ENCODE measurements around the gene TBC1D9B.

Gene TBC1D9B

GRCh38 chr5:179907556-179908324 lies at the start of gene TBC1D9B:
Gene TBC1D9B, minus strand, starts transcription at chr5:179907897. Its CDS starts 76 bp downstream, at chr5:179907821.
- peak; percentile 71 for DNase-seq (ENCODE audit: low spot score)

DNA sequence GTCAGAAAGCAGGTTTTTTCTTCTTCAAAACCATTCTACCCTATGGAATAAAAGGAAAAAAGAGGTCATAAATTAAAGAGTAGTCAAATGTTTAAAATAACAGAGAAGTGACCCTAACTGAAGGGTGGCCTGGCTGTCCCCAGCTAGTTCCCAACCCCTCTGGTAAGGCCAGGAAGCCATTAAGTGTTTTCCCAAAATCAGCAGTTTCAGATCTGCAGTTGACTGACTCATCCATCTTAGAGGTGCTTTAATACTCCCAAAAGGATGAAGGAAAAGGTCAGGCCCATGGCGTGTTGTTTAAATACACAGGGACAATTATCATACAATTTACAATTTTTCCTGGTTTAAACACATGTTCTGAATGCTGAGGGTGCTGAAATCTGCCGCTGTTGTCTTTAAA lies 47.9 kb upstream of the TBC1D9B start:
- no peak for DNase-seq (ENCODE audit: low spot score)

DNA sequence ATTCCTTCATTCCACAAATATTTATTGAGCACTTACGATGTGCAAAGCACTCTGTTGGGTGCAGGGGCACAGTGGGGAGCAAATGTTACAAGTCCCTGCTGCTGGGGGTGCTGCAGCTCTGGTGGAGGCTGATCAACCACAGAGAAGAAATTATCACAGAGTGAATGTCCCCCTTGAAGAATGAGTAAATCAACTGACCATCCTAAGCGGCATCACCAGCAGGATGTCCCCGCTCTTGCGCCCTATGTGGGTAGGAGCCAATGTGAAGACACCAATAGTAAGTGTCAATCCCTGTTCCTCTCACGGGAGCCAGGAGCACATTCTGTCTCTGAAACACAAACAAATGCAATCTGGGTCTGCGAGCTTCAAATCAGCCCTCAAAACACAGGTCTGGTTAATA lies 47.4 kb upstream of the TBC1D9B start:
- DNase-seq (ENCODE audit: low spot score): no peak

GRCh38 chr5:179954434-179954833 lies 46.7 kb upstream of the TBC1D9B start:
- no peak for DNase-seq (ENCODE audit: low spot score)

DNA sequence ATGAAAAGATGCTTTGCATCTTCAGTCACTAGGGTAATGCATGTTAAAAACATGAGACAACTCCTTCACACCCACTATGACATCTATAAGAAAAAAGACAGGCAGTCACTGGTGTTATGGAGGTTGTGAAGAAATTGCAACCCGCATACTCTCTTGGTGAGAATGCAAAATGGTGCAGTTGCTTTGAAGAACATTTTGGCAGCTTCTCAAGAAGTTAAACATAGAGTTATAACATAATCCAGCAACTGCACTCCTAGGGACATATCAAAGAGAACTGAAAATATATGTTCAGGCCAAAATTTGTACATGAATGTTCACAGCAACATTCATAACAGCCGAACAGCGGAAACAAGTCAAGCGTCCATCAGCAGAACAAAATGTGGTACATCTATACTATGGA lies 46.3 kb upstream of the TBC1D9B start:
- no peak for DNase-seq (ENCODE audit: low spot score)

- DNase-seq (ENCODE audit: low spot score): no peak
Measured at GRCh38 chr5:179936976-179937681, 29.4 kb upstream of the TBC1D9B start.

DNA sequence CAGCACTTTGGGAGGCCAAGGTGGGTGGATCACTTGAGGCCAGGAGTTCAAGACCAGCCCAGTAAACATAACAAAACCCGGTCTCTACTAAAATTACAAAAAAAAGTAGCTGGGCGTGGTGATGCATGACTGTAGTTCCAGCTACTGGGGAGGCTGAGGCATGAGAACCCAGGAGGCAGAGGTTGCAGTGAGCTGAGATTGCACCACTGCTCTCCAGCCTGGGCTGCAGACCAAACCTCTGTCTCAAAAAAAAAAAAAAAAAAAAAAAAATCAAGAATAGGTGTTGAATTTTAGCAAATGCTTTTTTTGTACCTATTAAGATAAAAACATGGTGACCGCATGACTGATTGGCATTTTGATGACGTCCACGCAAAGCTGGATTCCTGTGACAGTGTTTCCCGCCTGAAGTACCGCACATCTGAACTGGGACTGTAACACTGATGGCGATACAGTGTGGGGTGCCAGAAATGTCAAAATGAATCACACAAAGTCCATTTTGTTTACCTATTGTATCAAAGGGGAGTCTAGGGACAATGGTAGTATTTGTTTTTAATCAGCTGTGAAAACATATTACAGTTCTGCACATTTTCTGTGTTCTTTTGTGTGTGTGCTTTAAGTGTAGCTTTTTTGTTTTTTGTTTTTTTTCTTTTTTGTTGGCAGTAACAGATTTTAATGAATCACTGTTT lies 23.2 kb upstream of the TBC1D9B start:
- DNase-seq (ENCODE audit: low spot score): no peak

DNA sequence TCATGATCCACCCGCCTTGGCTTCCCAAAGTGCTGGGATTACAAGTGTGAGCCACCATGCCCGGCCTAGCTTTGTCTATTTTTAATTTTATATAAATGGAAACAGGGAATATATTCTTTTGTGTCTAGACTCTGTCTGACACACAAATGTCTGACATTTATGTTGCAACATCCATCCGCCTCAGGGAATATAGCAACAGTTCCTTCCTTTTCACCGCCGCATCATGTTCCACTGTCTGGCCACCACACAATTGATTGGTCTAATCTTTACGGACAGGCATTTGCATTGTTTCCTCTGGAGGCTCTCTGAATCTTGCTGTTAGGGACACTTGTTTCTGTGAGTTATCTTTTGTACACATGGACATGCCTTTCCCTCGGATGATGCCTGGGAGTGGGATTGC lies 20.1 kb upstream of the TBC1D9B start:
- no peak for DNase-seq (ENCODE audit: low spot score)

DNA sequence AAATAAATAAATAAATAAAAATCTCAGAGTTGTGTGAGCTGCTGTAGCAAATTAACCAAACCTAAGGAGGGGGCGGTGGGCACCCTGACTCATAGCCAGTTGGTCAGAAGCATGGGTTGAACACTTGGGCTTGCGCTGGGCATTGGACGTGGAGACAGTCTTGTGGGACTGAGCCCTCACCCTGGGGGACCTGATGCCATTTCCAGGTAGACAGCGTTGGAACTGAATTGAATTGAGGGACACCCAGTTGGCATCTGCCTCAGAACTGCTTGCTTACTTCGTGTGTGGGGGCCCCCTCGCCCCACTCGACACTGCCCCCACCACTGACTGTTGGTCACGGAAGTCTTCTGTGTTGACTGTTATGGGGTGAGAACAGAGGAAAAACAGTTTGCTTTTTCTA lies 19.0 kb upstream of the TBC1D9B start:
- no peak for DNase-seq (ENCODE audit: low spot score)

DNA sequence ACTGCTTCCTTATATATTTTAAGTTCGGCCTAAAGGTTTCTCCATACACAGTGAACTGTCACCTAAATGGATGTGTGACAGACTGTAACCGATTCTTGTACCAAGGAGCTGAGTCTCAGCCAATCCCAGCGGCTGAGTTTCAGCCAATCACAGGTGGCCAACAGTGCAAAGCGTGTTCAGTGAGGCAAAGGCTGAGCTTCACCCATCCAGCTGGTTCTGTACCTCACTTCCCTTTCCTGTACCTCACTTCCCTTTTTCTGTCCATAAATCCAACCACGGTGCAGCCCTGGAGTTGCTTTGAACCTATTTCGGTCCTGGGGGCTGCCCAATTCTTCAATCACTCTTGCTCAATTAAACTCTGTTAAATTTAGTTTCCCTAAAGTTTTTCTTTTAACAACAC lies 15.7 kb upstream of the TBC1D9B start:
- DNase-seq (ENCODE audit: low spot score): no peak

GRCh38 chr5:179920175-179920574 lies 12.5 kb upstream of the TBC1D9B start:
- DNase-seq (ENCODE audit: low spot score): no peak

DNA sequence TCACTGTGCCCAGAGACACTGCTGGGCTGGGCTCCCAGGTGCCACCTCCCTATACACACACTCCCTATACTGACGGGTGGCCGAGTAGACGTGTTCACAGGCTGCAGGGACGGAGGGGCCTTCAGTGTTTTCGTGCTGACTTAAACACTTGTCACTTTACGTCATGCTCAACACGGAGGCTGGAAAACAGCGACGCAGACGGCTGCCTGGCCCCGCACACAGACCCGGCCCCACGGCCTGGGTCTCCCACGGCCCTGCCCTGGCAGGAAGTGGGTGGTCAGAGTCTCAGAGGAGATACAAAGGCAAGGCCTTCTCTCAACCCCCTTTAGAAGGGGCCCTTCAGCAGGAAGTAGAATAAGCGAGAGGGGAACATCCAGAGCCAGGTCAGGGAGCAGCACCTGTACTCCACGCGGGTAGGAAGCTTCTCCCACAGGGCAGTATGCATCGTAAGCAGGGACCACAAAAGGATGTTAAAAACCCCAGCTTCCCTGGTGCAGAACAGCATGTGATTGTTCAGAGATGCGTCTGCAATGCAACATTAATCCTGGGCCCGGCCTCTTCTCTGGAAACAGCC lies 11.9 kb upstream of the TBC1D9B start:
- DNase-seq (ENCODE audit: low spot score): no peak

DNA sequence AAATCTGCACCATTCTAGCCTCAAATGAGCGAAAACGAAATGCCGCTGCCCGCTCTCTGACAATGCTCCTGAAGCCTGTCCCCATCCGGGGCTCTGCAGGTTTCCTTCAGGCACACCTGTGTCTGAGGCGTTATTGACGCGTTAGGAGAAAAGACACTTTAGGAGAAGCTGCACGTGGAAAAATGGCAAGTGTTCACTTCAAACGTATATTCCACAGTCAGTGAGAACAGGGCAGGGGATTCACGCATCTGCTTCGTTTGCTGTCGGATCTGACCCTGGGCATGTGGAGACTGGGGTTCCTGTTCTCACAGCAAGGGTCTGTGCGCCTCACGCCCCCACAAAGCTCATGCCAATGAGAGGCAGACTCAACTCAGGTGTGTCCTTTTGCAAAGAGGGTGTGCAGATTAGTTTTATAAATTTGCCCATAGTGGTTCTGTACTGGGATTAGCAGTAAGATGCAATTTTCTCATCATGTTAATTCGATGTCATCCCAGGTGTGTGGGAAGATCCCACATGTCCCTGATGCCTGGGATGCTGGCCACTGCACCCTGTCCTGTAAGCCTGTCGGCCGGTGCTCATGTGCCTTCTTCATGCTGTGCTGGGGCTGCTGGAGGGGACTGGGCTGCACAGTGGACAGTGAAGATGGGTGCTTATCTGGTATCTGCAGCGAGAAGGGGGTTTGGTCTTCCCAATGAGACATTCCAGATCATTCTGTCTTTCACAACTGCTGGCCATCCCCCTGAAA lies 11.2 kb upstream of the TBC1D9B start:
- DNase-seq (ENCODE audit: low spot score): no peak

GRCh38 chr5:179916523-179916922 lies 8.8 kb upstream of the TBC1D9B start:
- DNase-seq (ENCODE audit: low spot score): no peak

GRCh38 chr5:179915406-179915935 lies 7.8 kb upstream of the TBC1D9B start:
- DNase-seq (ENCODE audit: low spot score): no peak

DNA sequence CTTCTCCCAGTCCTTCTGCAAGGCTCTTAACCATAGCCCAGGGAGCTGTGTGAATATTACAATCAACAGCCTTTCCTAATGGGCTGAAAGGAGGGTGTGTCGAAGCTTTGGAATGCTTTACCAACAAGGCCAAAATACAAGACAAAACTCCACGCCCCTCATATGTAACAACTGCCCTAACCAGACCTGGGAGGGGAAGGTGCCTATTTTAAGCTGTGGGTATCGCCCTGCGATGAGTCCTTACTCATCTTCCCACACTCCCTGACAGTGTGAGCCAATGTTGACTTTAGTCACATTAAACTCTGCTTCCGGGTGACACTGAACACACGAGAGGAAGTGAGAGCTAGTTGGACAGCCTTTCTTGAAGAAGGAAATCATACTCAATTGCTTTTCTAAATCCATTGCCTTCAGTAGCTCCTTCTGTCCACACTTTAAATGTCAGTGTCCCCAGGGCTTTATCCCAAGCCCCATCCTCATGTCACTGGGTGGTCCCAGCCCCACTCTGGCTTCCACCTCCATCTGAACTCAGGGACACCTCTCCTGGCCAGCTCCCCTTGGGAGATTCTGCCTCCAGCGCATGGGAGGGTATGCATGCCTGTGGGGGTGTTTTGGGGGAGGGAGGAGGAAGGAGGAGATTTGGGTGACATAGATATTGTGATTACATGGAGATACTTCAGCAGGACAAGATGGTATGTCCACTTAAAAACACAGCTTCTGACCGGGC lies 6.5 kb upstream of the TBC1D9B start:
- DNase-seq (ENCODE audit: low spot score): peak; percentile 20

- no peak for DNase-seq (ENCODE audit: low spot score)
Measured at GRCh38 chr5:179913461-179913860, 5.8 kb upstream of the TBC1D9B start.

DNA sequence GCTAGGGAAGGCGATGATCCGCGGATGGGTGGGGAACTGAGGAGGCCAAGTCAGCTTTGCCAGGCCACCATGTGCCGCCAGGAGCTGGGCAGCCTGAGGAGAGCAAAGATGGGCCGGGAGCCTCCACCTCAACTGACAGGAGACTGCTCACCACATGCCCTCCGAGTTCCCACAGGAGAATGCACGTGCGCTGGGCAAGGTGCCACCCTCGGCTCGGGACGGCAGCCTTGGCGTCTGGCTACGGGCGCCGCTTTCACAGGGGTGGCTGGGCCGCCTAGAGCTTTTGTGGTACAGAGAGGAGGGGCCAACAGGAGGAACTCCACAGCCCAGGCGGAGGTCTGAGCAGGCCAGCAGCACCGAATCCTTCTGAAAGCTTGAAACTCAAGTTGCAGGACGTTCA lies 5.3 kb upstream of the TBC1D9B start:
- no peak for DNase-seq (ENCODE audit: low spot score)

- no peak for DNase-seq (ENCODE audit: low spot score)
Measured at GRCh38 chr5:179912386-179912785, 4.7 kb upstream of the TBC1D9B start.

DNA sequence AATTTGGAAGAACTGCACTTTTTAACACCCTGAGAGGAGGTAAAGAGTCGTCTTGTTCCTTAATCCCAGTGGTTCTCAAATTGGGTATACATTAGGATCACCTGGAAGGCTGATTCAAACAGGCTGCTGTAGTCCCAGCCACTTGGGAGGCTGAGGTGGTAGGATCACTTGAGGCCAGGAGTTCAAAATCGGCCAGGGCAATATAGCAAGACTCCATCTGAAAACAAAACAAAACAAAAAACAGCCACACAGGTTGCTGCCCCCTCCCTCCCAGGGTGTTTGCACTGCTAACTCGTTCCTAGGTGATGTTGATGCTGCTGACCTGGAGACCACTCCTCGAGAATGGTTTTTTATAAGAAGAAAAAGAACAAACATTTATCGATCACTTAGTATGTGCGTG lies 1.5 kb upstream of the TBC1D9B start:
- no peak for DNase-seq (ENCODE audit: low spot score)

- DNase-seq (ENCODE audit: low spot score): no peak
Measured at GRCh38 chr5:179908528-179908927, 831 bp upstream of the TBC1D9B start.

All from kidney capillary endothelial cell (primary cell).